WTC11 (cell line): Measurements from ENCODE around the gene VASN. TPM values are rescaled to one million over a fixed set of nuclear protein-coding genes. Genes with fewer than 3 reads are reported as not detected.

Experiments
- ATAC-seq: fragments of 200-7000 bp; cut with Tn5 transposase; 2 replicates; pipeline ENCODE4 v1.10.0; 2021; ENCODE audit warnings: mild to moderate bottlenecking, moderate library complexity
- CTCF ChIA-PET: fragments of 300-600 bp; sonication (Branson Sonifier 250); formaldehyde crosslinking; loops from one replicate; lab custom pipeline; 2021; ENCODE audit warnings: antibody characterized with exemption; lab: Charles Lee
- POLR2A ChIA-PET: fragments of 350-600 bp; sonication (Branson Sonifier 250); formaldehyde crosslinking; loops from one replicate; lab custom pipeline; 2021; ENCODE audit warnings: antibody characterized with exemption; lab: Charles Lee
- DNase-seq: peaks from one replicate; pipeline ENCODE4 v3.0.0; 2021; ENCODE audit warnings: low spot score
- H3K27ac Mint-ChIP-seq: 2 replicates; pipeline ENCODE4 v1.8.0; 2021; ENCODE audit warnings: mixed read lengths
- H3K27me3 Mint-ChIP-seq: 2 replicates; pipeline ENCODE4 v1.8.0; 2021; ENCODE audit warnings: low read depth, mild to moderate bottlenecking, moderate library complexity, mixed read lengths
- H3K36me3 Mint-ChIP-seq: 2 replicates; pipeline ENCODE4 v1.8.0; 2021; ENCODE audit warnings: mixed read lengths
- H3K4me1 Mint-ChIP-seq: 2 replicates; pipeline ENCODE4 v1.8.0; 2022; ENCODE audit warnings: mixed read lengths
- H3K4me3 Mint-ChIP-seq: 2 replicates; pipeline ENCODE4 v1.8.0; 2021; ENCODE audit warnings: mild to moderate bottlenecking, moderate library complexity, mixed read lengths
- H3K9me3 Mint-ChIP-seq: 2 replicates; pipeline ENCODE4 v1.8.0; 2021; ENCODE audit warnings: mixed read lengths
- ATF1 ChIP-seq: sonication (generic); formaldehyde crosslinking; IDR thresholded peaks from 2 replicates; pipeline ENCODE4 v1.8.1; 2023; ENCODE audit warnings: mild to moderate bottlenecking, moderate library complexity, missing genetic modification reagents
- ESRRA ChIP-seq: sonication (generic); formaldehyde crosslinking; IDR thresholded peaks from 2 replicates; pipeline ENCODE4 v1.8.1; 2022; ENCODE audit warnings: mild to moderate bottlenecking, missing genetic modification reagents, borderline replicate concordance
- GRHL2 ChIP-seq: fragments of 250-450 bp; sonication (Bioruptor Pico); IDR thresholded peaks from 2 replicates; pipeline ENCODE4 v1.8.0; 2022; ENCODE audit warnings: mild to moderate bottlenecking, moderate library complexity; ENCODE audit not compliant: insufficient replicate concordance, severe bottlenecking
- GTF2I ChIP-seq: fragments of 250-450 bp; sonication (Bioruptor Pico); conservative IDR thresholded peaks from 2 replicates; pipeline ENCODE4 v1.4.0; 2021; ENCODE audit warnings: mild to moderate bottlenecking
- JUN ChIP-seq: sonication (generic); formaldehyde crosslinking; IDR thresholded peaks from 2 replicates; pipeline ENCODE4 v1.8.0; 2023; ENCODE audit warnings: mild to moderate bottlenecking, missing genetic modification reagents
- MYBL2 ChIP-seq: sonication (generic); formaldehyde crosslinking; IDR thresholded peaks from 2 replicates; pipeline ENCODE4 v1.8.1; 2023; ENCODE audit warnings: mild to moderate bottlenecking, moderate library complexity, missing genetic modification reagents
- NFYB ChIP-seq: sonication (generic); formaldehyde crosslinking; conservative IDR thresholded peaks from 2 replicates; pipeline ENCODE4 v1.8.0; 2022; ENCODE audit warnings: low read depth, missing genetic modification reagents
- NR1H2 ChIP-seq: sonication (generic); formaldehyde crosslinking; IDR thresholded peaks from 2 replicates; pipeline ENCODE4 v1.9.0; 2021; ENCODE audit warnings: mild to moderate bottlenecking, moderate library complexity, missing genetic modification reagents
- RELA ChIP-seq: sonication (generic); formaldehyde crosslinking; IDR thresholded peaks from 2 replicates; pipeline ENCODE4 v1.8.1; 2022; ENCODE audit warnings: missing genetic modification reagents, mild to moderate bottlenecking, borderline replicate concordance
- SOX15 ChIP-seq: fragments of 250-450 bp; sonication (Bioruptor Pico); IDR thresholded peaks from 2 replicates; pipeline ENCODE4 v1.9.0; 2021; ENCODE audit warnings: mild to moderate bottlenecking
- ZBTB21 ChIP-seq: sonication (generic); formaldehyde crosslinking; IDR thresholded peaks from 2 replicates; pipeline ENCODE4 v1.8.1; 2023; ENCODE audit warnings: mild to moderate bottlenecking, missing genetic modification reagents, borderline replicate concordance
- ZNF263 ChIP-seq: sonication (generic); formaldehyde crosslinking; IDR thresholded peaks from 2 replicates; pipeline ENCODE4 v1.8.1; 2022; ENCODE audit warnings: low read depth, mild to moderate bottlenecking, moderate library complexity, missing genetic modification reagents
- ZNF317 ChIP-seq: sonication (generic); formaldehyde crosslinking; IDR thresholded peaks from 2 replicates; pipeline ENCODE4 v1.8.1; 2023; ENCODE audit warnings: low read depth, mild to moderate bottlenecking, moderate library complexity, missing genetic modification reagents, borderline replicate concordance
- total RNA-seq: library from RNA; stranded (reverse); gene quantifications from 3 replicates; pipeline ENCODE4 v1.2.3, GENCODE V29; 2021
- TF ChIP-seq, protein P1 (sequence below): sonication (generic); formaldehyde crosslinking; IDR thresholded peaks from 2 replicates; pipeline ENCODE4 v1.8.1; 2023; ENCODE audit warnings: mild to moderate bottlenecking, moderate library complexity, missing genetic modification reagents
- TF ChIP-seq, protein P2 (sequence below): sonication (generic); formaldehyde crosslinking; IDR thresholded peaks from 2 replicates; pipeline ENCODE4 v1.8.0; 2023; ENCODE audit warnings: mild to moderate bottlenecking, missing genetic modification reagents
- TF ChIP-seq, protein P3 (sequence below): sonication (generic); formaldehyde crosslinking; IDR thresholded peaks from 2 replicates; pipeline ENCODE4 v1.8.0; 2022; ENCODE audit warnings: mild to moderate bottlenecking, missing genetic modification reagents
- TF ChIP-seq, protein P4 (sequence below): sonication (generic); formaldehyde crosslinking; IDR thresholded peaks from 2 replicates; pipeline ENCODE4 v1.8.0; 2022; ENCODE audit warnings: mild to moderate bottlenecking, missing genetic modification reagents
- TF ChIP-seq, protein P5 (sequence below): sonication (generic); formaldehyde crosslinking; IDR thresholded peaks from 2 replicates; pipeline ENCODE4 v1.8.0; 2023; ENCODE audit warnings: missing genetic modification reagents, mild to moderate bottlenecking, borderline replicate concordance

VASN gene
- total RNA-seq, 1 experiment from 2014 or later: 8.0 TPM

DNA sequence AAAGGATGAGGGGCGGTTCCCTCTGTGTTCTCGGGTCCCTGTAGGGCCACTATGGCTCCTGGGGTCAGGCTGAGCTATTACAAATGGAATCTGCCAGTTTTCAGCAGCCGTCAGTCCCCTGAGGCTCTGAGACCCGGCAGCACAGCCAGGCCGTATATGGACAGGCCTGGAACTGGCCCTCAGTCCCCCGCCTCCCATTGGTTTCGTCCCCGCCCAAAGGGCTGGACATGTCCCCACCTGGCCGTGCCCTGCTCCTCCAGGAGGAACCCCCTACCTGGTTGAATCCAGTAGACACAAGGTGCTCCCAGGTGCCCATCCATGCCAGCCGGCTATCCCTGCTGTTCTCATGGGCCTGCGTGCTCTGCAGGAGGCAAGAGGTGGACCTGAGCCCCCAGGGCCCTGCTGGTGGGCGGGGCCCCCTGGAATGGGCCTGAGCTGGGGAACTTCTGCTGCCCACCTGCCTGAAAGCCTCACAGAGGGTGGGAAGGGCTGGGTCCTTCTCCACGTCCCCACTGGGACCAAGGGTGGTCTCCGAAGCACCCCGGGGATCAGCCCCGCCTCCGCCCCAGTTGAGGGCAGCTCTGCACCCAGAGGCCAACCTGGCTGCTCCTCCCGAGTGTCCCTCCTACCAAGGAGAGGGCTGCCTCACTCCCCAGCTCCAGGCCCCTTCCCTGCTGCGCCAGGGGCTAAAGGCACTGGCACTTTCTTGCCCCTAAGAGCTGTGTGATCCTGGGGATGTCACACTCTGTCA is 16.8 kb downstream of the VASN start:
- CTCF ChIA-PET: interaction anchor here (0.9 to 9.6 kb wide), 13 partner anchors 10 to 135 kb away, joined by 3 to 316 read pairs (median 8); partner anchors contain the start of gene PAM16
- POLR2A ChIA-PET: interaction anchor here (0.8 to 1.1 kb wide), 4 partner anchors 8 to 15 kb away, joined by 3 to 5 read pairs (median 4); no protein-coding TSS in a partner anchor

More for the DNA sequence above, 16.8 kb downstream of the VASN start:
- no peaks in the 10 kb centered on the region for H3K36me3 Mint-ChIP-seq
- TF ChIP-seq, protein P1, sequence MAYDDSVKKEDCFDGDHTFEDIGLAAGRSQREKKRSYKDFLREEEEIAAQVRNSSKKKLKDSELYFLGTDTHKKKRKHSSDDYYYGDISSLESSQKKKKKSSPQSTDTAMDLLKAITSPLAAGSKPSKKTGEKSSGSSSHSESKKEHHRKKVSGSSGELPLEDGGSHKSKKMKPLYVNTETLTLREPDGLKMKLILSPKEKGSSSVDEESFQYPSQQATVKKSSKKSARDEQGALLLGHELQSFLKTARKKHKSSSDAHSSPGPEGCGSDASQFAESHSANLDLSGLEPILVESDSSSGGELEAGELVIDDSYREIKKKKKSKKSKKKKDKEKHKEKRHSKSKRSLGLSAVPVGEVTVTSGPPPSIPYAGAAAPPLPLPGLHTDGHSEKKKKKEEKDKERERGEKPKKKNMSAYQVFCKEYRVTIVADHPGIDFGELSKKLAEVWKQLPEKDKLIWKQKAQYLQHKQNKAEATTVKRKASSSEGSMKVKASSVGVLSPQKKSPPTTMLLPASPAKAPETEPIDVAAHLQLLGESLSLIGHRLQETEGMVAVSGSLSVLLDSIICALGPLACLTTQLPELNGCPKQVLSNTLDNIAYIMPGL (CRISPR knock-in tag): no peak
- TF ChIP-seq, protein P2, sequence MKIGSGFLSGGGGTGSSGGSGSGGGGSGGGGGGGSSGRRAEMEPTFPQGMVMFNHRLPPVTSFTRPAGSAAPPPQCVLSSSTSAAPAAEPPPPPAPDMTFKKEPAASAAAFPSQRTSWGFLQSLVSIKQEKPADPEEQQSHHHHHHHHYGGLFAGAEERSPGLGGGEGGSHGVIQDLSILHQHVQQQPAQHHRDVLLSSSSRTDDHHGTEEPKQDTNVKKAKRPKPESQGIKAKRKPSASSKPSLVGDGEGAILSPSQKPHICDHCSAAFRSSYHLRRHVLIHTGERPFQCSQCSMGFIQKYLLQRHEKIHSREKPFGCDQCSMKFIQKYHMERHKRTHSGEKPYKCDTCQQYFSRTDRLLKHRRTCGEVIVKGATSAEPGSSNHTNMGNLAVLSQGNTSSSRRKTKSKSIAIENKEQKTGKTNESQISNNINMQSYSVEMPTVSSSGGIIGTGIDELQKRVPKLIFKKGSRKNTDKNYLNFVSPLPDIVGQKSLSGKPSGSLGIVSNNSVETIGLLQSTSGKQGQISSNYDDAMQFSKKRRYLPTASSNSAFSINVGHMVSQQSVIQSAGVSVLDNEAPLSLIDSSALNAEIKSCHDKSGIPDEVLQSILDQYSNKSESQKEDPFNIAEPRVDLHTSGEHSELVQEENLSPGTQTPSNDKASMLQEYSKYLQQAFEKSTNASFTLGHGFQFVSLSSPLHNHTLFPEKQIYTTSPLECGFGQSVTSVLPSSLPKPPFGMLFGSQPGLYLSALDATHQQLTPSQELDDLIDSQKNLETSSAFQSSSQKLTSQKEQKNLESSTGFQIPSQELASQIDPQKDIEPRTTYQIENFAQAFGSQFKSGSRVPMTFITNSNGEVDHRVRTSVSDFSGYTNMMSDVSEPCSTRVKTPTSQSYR: no peak
- TF ChIP-seq ZNF317 (CRISPR knock-in tag): no peak
- no peak for TF ChIP-seq GTF2I (CRISPR knock-in tag)
- TF ChIP-seq, protein P3, sequence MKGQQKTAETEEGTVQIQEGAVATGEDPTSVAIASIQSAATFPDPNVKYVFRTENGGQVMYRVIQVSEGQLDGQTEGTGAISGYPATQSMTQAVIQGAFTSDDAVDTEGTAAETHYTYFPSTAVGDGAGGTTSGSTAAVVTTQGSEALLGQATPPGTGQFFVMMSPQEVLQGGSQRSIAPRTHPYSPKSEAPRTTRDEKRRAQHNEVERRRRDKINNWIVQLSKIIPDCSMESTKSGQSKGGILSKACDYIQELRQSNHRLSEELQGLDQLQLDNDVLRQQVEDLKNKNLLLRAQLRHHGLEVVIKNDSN (CRISPR knock-in tag): no peak
- TF ChIP-seq GRHL2 (CRISPR knock-in tag): no peak
- no peak for TF ChIP-seq SOX15 (CRISPR knock-in tag)
- TF ChIP-seq, protein P4, sequence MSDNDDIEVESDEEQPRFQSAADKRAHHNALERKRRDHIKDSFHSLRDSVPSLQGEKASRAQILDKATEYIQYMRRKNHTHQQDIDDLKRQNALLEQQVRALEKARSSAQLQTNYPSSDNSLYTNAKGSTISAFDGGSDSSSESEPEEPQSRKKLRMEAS (CRISPR knock-in tag): no peak
- TF ChIP-seq NR1H2: no peak
- no peak for TF ChIP-seq ATF1 (CRISPR knock-in tag)
- TF ChIP-seq RELA: no peak
- no peak for TF ChIP-seq ZBTB21 (CRISPR knock-in tag)
- TF ChIP-seq JUN: no peak
- no peak for TF ChIP-seq MYBL2
- no peak for TF ChIP-seq ZNF263 (CRISPR knock-in tag)
- no peak for TF ChIP-seq NFYB (CRISPR knock-in tag)
- TF ChIP-seq ESRRA (CRISPR knock-in tag): no peak
- TF ChIP-seq, protein P5, sequence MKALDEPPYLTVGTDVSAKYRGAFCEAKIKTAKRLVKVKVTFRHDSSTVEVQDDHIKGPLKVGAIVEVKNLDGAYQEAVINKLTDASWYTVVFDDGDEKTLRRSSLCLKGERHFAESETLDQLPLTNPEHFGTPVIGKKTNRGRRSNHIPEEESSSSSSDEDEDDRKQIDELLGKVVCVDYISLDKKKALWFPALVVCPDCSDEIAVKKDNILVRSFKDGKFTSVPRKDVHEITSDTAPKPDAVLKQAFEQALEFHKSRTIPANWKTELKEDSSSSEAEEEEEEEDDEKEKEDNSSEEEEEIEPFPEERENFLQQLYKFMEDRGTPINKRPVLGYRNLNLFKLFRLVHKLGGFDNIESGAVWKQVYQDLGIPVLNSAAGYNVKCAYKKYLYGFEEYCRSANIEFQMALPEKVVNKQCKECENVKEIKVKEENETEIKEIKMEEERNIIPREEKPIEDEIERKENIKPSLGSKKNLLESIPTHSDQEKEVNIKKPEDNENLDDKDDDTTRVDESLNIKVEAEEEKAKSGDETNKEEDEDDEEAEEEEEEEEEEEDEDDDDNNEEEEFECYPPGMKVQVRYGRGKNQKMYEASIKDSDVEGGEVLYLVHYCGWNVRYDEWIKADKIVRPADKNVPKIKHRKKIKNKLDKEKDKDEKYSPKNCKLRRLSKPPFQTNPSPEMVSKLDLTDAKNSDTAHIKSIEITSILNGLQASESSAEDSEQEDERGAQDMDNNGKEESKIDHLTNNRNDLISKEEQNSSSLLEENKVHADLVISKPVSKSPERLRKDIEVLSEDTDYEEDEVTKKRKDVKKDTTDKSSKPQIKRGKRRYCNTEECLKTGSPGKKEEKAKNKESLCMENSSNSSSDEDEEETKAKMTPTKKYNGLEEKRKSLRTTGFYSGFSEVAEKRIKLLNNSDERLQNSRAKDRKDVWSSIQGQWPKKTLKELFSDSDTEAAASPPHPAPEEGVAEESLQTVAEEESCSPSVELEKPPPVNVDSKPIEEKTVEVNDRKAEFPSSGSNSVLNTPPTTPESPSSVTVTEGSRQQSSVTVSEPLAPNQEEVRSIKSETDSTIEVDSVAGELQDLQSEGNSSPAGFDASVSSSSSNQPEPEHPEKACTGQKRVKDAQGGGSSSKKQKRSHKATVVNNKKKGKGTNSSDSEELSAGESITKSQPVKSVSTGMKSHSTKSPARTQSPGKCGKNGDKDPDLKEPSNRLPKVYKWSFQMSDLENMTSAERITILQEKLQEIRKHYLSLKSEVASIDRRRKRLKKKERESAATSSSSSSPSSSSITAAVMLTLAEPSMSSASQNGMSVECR: no peak
- H3K27ac Mint-ChIP-seq: no peak overlapping the region
- no peak overlapping the region for H3K4me3 Mint-ChIP-seq
- no peaks in the 10 kb centered on the region for H3K27me3 Mint-ChIP-seq
- ATAC-seq: no peak
- peaks cover 43% of the 10 kb centered on the region for H3K4me1 Mint-ChIP-seq
- no peak for DNase-seq
- no peaks in the 10 kb centered on the region for H3K9me3 Mint-ChIP-seq
